GM10248 (cell line): ENCODE measurements around the gene BEST2.
A peak's percentile ranks its signal among the peaks of the same experiment; 100 is the strongest.
"Not testable (repeated sequence)": the region's sequence is repeated elsewhere in the genome, so short reads cannot be mapped to it uniquely, and the experiment has no call there.

Source experiments
- CTCF ChIA-PET: fragments of 300-600 bp; sonication (Branson Sonifier 250); formaldehyde crosslinking; extraction: SDS; loops from one replicate; lab custom pipeline; 2021; ENCODE audit warnings: antibody characterized with exemption; lab: Yijun Ruan, JAX
- POLR2A ChIA-PET: fragments of 350-650 bp; sonication (Branson Sonifier 250); formaldehyde crosslinking; extraction: SDS; loops from one replicate; lab custom pipeline; 2020; ENCODE audit warnings: antibody characterized with exemption; lab: Yijun Ruan, JAX
- DNase-seq: peaks from one replicate; pipeline ENCODE4 v3.0.0; 2012; ENCODE audit errors: extremely low spot score
- CTCF ChIP-seq: IDR thresholded peaks from 2 replicates; pipeline ENCODE4 v1.5.1; 2012; ENCODE audit warnings: mild to moderate bottlenecking, low read depth; ENCODE audit errors: extremely low read depth, missing control alignments, control extremely low read depth

The BEST2 gene

GRCh38 chr19:12721656-12722565, 29.7 kb upstream of the BEST2 start:
- TF ChIP-seq CTCF = no peak
- ChIA-PET CTCF (interaction anchor here (0.6 to 3.5 kb wide), 7 partner anchors 12 to 126 kb away, joined by 3 to 19 read pairs (median 7); partner anchors contain the start of gene TRIR), POLR2A (interaction anchor here (0.5 to 2.0 kb wide), 4 partner anchors 12 to 1155 kb away, joined by 3 to 17 read pairs (median 6); partner anchors contain the start of genes DHPS and JUNB)
- DNase-seq = peak; percentile 77

GRCh38 chr19:12722566-12723380, 28.8 kb upstream of the BEST2 start:
- no peak for TF ChIP-seq CTCF
- peak; percentile 97 for DNase-seq
- ChIA-PET CTCF (interaction anchor here (0.7 to 3.5 kb wide), 10 partner anchors 11 to 125 kb away, joined by 3 to 19 read pairs (median 6); partner anchors contain the start of gene TRIR), POLR2A (interaction anchor here (0.5 to 2.0 kb wide), 5 partner anchors 11 to 1156 kb away, joined by 4 to 17 read pairs (median 6); partner anchors contain the start of gene DHPS)

- DNase-seq = no peak
- POLR2A ChIA-PET = interaction anchor here (0.5 to 2.0 kb wide), 4 partner anchors 10 to 111 kb away, joined by 4 to 17 read pairs (median 6); partner anchors contain the start of gene DHPS
- CTCF ChIA-PET = interaction anchor here (0.7 to 3.5 kb wide), 11 partner anchors 10 to 125 kb away, joined by 3 to 19 read pairs (median 6); partner anchors contain the start of gene TRIR
- no peak for TF ChIP-seq CTCF
These were observed 28.3 kb upstream of the BEST2 start for GRCh38 chr19:12723381-12723640.

- ChIA-PET CTCF (interaction anchor here (0.7 to 3.5 kb wide), 11 partner anchors 10 to 124 kb away, joined by 3 to 19 read pairs (median 6); partner anchors contain the start of gene TRIR), POLR2A (interaction anchor here (0.9 to 2.0 kb wide), 2 partner anchors 11 to 43 kb away, joined by 6 to 17 read pairs; partner anchors contain the start of gene DHPS)
- DNase-seq = peak; percentile 81
These were observed 27.8 kb upstream of the BEST2 start, which contains the start of gene TNPO2 for GRCh38 chr19:12723641-12724426. TSS of gene TNPO2 (minus strand) at chr19:12723932. CDS start at chr19:12720977, 2,955 bp downstream.

GRCh38 chr19:12725612-12726011, 26.0 kb upstream of the BEST2 start:
- ChIA-PET CTCF (interaction anchor here (1.4 to 3.5 kb wide), 3 partner anchors 8 to 49 kb away, joined by 3 to 19 read pairs (median 5); no protein-coding TSS in a partner anchor), POLR2A (interaction anchor here (0.7 to 1.4 kb wide), 2 partner anchors 11 to 147 kb away, joined by 3 to 5 read pairs; no protein-coding TSS in a partner anchor)
- not testable (repeated sequence) for DNase-seq

More at GRCh38 chr19:12723641-12724426, 27.8 kb upstream of the BEST2 start, which contains the start of gene TNPO2:
- no peak for TF ChIP-seq CTCF

GRCh38 chr19:12726988-12727316, 24.6 kb upstream of the BEST2 start:
- no peak for DNase-seq
- no peak for TF ChIP-seq CTCF
- CTCF ChIA-PET = interaction anchor here (0.9 to 1.8 kb wide), 6 partner anchors 10 to 69 kb away, joined by 3 to 5 read pairs (median 4); no protein-coding TSS in a partner anchor
- POLR2A ChIA-PET = no interaction called here
